Stimulated activated CD8-positive, alpha-beta memory T cell treated with anti-CD3 and anti-CD28 coated beads, Interleukin-7, amount 100 ng/mL, for 48 hours (primary cell): Measurements from ENCODE around the gene LRG1.
A peak's percentile ranks its signal among the peaks of the same experiment; 100 is the strongest.
"Not testable (repeated sequence)": the region's sequence is repeated elsewhere in the genome, so short reads cannot be mapped to it uniquely, and the experiment has no call there.

Source experiments
- DNase-seq, 2 donors: peaks; one replicate each; pipeline ENCODE4 v3.0.0-alpha.2; 2020; ENCODE audit warnings: low read depth in 1 of 2; ENCODE audit errors: extremely low read depth in 1 of 2

Gene LRG1

GRCh38 chr19:4553092-4553695 is 13.4 kb upstream of the LRG1 start:
- DNase-seq, result no peak

- DNase-seq, result no peak
Measured at GRCh38 chr19:4552525-4552819, 12.6 kb upstream of the LRG1 start.

- DNase-seq, result no peak
Measured at GRCh38 chr19:4550479-4551050, 10.7 kb upstream of the LRG1 start.

- no peak for DNase-seq
Measured at GRCh38 chr19:4550018-4550417, 10.2 kb upstream of the LRG1 start.

GRCh38 chr19:4548238-4548584 is 8.4 kb upstream of the LRG1 start:
- no peak for DNase-seq

- DNase-seq, result no peak
Measured at GRCh38 chr19:4547303-4548237, 7.7 kb upstream of the LRG1 start.

GRCh38 chr19:4543842-4544647 is 4.2 kb upstream of the LRG1 start:
- DNase-seq, result no peak

GRCh38 chr19:4542896-4543841 is 3.3 kb upstream of the LRG1 start:
- no peak for DNase-seq

- DNase-seq, result not testable (repeated sequence)
Measured at GRCh38 chr19:4541806-4542145, 1.9 kb upstream of the LRG1 start.

- no peak for DNase-seq
Measured at GRCh38 chr19:4541114-4541805, 1.4 kb upstream of the LRG1 start.

- no peak for DNase-seq
Measured at GRCh38 chr19:4539169-4539692, 605 bp downstream of the LRG1 start.

GRCh38 chr19:4538601-4538954 is 1.3 kb downstream of the LRG1 start:
- DNase-seq, result no peak

GRCh38 chr19:4537953-4538600 is 1.8 kb downstream of the LRG1 start:
- DNase-seq, result no peak

- no peak for DNase-seq
Measured at GRCh38 chr19:4536798-4537197, 3.0 kb downstream of the LRG1 start.

- peak; percentile 30 to 44 for DNase-seq
Measured at GRCh38 chr19:4534836-4535658, 4.8 kb downstream of the LRG1 start, which contains the start of gene PLIN5. TSS of gene PLIN5 (minus strand) at chr19:4535224. CDS start at chr19:4534074, 1,150 bp downstream.

- DNase-seq, result no peak
Measured at GRCh38 chr19:4533835-4534424, 5.9 kb downstream of the LRG1 start.

GRCh38 chr19:4533334-4533733 is 6.5 kb downstream of the LRG1 start:
- no peak for DNase-seq
